ENCODE results near the gene ZDHHC7.

ZDHHC7 gene

DNA sequence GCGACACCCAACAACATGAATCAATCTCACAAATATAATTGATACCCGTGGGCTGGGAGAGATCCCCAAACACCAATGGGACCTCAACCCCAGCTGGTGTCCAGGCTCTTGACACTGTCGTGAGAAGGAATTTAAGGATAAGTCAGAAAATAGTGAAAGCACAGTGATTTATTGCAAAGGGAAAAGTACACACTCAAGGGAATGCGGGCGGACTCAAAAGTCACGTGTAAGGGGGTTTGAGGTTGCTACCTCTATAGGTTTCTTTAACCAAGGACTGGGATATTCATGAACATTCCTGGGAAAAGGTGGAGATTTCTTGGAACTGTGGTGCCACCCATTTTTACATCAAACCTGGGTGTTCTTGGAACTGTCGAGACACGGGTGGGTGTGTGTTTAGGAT is 6.3 kb upstream of the ZDHHC7 start:
- DNase-seq: no peak

DNA sequence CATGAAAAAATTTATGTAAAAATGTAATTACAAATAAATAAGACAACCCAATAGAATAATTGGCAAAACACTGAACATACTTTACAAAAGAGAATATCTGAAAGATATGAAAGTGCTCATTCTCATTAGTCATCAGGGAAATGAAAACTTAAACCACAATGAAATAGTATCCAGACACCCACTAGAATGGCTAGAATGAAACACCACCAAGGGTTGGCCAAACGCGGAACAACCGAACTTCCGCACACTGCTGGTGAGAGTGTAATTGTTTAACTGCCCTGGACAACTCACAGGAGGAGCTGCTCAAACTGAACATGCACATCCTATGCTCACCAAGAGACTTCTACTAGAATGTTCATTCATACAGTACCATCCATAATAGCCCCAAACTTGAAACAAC is 5.8 kb upstream of the ZDHHC7 start:
- DNase-seq: no peak

DNA sequence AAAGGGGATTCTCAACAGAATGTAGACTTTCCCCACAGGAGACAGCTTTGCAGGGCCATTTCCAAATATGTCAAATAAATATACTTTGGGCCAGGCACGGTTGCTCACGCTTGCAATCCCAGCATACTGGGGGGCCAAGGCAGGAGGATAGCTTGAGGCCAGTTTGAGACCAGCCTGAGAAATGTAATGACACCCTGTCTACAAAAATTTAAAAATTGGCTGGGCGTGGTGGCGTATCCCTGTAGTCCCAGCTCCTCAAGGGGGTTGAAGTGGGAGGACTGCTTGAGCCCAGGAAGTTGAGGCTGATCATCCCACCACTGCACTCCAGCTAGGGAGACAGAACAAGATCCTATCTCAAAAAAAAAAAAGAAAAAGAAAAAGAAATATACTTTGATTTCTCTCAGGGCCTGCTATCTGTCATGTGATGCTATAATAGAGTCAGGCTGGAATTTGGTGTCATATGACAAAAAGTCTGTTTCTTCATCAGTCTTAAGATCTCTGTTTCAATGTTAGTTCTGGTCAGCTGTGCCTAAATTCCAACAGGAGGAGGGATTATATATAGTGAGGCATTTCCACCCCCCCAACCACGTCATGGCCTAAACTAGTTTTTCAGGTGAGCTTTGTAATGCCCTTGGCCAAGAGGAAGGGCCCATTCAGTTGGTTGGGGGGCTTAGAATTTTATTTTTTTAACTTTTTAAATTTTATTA is 4.3 kb upstream of the ZDHHC7 start:
- DNase-seq: no peak

DNA sequence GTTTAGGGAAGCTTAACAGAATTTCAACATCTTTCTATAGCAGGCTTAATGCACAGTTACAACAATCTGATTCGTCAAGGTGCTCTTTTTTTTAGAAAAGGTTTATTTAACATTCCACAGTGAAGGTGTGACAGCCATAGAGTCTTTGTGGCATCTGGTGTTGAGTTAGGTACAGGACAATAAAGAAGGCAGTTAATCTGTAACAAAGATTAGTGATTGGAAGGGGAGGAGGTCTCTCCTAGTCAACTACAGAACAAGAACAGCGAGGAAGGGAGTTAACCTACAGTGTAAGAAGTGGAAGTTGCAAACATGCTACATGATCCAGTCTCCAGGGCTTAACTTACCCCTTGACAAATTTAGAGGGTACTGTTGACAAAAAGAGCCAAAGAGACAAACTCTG is 3.0 kb upstream of the ZDHHC7 start:
- DNase-seq: no peak

DNA sequence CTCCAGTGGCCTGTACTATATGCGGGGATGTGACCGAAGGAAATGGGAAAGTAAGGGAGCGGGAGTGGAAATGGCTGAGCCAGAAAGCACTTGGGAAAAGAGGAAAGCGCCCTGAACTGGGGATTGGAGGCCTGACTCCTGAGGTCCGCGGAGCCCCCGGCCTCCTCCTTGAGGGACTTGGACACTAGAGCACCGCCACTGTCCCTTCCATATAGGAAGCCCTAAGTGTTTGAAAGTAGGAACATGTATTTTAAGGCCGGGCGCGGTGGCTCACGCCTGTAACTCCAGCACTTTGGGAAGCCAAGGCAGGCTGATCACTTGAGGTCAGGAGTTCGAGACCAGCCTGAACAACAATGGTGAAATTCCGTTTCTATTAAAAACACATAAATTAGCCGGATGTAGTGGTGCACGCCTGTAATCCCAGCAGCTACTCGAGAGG is 530 bp upstream of the ZDHHC7 start:
- DNase-seq: no peak

DNA sequence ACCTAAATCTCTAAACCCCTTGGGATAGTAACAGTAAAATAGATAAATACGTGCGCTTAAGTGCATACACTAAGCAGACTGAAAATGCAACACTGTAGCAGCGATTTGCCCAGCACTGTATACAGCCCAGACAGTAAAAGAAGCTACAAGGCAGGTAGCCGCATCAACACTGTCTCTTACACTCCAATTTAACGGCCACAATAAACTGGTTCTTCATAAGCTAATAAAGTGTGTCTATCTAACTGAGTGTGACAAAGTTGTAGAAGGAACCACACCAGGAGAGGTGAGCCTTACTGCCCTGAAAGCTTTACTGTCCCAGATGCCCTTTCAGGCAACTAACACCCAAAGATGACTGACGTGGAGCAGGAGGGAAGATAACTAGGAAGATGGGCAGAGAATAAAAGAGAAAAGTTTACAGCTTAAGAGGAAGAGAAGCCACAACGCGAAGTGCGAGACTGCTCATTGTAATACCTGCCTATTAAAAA is 847 bp downstream of the ZDHHC7 start:
- DNase-seq: no peak

DNA sequence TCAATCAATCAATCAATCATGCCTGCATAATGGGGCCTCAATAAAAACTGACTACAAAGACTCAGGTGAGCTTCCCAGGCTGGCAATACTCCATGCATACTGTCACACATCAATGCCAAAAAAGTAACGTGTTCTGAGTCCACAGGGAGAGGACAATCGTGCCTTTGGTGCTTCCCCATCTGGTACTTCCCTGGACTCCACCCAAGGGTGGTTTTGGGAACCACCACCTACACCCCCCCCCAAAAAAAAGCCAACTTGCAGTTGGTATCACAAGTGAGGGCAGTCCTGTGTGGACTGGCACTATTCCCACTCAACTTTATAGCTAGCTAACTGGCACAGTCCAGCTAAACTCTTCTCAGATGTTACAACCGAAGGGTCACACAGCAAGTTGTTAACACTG is 3.1 kb downstream of the ZDHHC7 start:
- no peak for DNase-seq

DNA sequence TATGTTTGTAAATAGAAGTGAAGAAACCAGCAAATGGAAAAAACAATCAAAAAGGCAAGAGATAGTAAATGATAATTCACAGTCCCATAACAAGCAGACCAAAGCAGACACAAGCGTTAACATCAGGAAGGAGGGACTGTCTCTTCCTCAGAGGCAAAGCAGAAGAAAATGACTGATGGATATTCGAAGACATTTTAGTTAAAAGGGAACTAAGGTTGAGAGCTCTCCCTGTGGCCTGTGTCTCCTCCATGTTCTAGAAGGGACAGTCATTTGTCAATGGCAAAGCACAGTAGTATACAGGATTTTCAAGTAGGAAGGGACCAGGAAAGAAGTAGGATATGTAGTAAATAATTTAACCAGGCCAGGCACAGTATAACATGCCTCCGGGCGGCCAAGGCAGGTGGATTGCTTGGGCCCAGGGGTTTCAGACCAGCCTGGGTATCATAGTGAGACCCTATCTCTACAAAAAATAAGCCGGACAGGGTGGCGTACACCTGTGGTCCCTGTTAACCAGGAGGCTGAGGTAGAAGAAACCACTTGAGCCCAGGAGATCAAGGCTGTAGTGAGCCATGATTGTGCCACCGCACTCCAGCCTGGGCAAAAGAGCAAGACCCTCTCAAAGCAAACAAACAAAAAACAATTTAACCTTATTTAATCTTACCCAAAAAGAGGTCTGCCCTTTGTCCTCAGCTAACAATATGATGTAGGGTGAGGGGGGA is 3.7 kb downstream of the ZDHHC7 start:
- no peak for DNase-seq

DNA sequence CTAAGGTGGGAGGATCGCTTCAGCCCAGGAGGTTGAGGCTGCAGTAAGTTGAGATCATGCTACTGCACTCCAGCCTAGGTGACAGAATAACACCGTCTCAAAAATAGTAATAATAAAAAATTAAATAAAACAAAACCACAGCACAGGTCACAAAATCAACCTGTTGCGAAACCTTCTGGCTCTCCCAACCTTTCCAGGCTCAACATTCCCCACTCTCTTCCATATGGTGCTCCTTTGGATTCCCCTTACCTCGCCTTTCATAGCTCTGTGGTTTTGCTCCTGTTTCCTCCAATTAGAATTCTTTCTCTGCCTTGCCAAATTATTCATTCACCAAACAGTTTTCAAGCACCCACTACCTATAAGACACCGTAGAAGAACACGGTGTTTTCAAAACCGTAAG is 4.7 kb downstream of the ZDHHC7 start:
- no peak for DNase-seq

DNA sequence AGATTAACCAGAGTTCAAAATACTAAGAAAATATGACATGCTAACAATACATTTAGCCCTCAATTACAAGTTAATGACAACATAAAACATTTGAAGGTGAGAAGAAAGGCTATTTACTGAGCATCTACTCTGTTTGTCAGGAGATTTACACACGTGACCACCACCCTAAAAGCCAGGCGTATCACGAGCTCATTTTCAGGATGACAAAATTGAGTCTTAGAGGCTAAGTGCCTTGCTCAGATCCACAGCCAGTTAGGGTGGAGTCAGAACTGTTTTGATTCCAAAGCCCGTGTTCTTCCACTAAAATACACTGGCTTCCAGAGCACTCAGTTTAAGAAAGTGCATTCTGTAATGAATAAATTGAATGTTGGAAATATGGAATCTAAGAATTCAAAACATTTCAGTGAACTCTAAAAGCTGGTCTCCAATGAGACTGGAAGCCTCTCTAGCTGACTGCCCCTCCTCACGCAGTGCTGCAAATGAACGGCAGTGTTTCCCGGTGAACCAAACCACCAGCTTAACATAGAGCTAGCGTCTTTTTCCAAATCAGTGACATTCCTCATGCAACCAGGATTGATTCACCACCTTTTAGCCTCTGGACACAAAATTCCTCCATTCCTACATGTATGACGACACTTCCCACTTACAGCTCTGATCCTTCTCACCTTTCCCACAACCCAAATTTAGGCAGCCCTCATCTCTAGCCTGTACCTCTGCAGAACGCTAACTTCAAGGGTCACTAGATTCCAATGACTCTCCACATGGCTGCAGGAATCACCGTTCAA is 5.9 kb downstream of the ZDHHC7 start:
- no peak for DNase-seq

DNA sequence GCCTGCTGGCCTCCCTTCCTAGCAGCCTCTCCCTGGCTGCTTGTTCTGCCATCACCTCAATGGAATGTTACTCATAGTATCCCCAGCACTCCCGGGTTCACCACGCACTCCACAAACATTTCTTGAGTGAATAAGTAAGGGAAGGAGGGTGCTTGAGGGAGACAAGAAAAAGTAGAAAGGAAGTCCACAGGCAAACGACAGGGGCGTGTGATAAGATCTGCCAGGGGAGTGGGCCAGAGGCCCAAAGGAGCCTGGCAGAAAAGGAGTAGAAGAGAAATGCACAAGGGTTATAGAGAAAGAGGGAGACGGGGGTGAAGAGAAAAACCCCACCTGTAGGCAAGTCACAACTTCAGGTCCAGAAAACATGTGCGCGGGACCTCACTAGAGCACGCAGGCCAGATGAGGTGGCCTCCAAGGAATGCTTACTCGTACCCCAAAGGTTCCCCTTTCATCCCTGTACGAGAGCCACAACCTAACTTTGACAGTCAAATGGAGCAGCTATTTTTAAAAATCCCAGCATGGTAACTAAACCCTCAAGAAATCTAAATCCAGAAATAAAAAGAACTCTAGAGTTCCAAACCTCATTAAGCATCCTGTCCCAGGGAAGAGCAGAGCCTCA is 6.6 kb downstream of the ZDHHC7 start:
- DNase-seq: no peak

DNA sequence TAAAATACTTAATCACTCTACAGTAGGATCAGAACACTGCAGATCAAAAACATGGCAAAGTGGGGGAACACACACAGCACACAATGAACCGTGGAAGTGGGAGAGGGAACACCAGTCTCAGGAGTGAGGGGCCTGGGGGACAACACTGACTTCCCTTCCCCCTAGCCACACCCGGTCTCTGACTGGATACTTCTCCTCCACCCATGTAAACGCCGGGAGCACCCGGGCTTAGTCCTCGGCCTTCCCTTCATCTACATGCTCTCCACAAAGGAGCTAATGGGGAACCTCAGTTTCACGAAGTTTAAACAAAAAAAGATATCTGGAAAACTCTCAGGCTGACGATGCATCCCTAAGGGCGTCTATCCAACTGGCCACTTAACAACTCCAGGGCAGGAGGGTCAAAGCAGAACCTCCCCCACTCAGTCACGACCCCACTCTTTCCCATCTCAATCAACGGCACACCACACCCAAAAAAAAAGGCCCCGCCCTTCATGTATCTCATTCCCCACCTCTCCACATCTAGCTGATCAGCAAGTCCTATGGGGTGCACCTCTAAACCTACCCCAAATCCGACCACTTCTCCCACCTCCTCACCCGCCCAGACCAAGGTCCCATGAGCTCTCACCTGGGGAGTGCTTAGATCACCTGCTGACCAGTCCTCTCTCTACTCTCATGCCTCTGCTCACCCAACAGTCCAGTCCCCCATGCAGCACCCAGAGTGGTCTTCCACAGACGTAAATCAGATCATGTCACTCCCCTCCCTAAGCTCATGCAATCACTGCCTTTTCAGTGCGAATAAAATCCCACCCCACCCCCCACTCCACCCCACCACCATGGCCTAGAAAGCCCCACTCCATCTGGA is 7.4 kb downstream of the ZDHHC7 start:
- DNase-seq: no peak

DNA sequence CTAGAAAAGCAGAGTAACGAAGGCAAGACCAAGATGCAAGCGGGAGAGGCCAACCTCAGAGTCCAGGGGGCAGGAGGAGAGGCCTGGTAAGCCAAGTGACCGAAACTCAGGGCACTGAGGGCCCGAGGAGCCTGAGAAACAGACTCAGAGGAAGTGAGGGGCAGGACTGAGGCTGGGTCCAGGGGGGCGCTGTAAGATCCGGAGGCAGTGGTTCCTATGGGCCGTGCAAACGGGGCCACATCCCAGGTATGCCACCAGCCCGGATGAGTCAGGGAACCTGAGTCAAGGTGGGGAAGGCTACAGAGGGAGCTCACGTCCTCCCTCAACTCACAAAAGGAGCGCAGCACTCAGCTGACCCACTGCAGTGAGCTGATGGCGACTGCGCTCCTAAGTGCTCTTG is 8.3 kb downstream of the ZDHHC7 start:
- no peak for DNase-seq

DNA sequence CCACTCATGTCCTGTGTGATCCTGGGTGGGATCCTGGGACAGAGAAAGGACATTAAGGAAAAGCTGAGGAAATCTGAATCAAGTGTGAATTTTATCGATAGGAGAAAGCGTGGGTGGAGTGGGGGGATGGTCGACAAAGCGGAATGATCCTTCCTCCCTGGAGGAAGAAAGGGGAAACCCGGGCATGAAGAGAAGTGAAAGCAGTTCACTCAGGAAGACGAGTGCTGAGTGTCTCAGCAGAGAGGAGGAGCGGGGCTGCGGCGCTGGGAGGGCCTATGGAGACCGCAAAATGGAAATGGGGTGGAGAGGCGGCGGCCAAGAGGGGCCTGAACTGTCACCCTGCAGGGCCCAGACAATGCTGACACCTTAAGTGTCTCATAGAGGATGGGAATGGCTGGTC is 8.7 kb downstream of the ZDHHC7 start:
- DNase-seq: no peak

DNA sequence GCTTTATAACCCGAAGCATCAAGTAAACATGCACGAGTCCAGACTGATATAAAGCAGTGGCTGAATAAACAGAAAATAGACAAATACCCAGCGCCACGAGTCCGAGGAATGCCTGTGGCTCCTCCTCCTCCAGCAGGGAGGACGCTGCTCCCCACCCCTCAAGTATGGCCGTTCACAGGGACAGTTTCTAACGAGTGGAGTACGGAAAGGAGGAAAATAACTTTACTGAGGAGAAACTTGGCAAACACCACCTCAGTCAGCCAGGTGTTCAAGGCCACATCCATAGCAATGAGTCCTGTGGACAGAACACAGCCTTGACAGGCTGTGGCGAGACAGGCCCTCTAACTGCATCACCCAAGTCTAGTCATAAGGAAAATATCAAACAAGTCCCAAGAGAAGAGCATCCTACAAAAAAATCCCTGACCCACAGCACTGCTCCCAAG is 9.2 kb downstream of the ZDHHC7 start:
- DNase-seq: no peak

DNA sequence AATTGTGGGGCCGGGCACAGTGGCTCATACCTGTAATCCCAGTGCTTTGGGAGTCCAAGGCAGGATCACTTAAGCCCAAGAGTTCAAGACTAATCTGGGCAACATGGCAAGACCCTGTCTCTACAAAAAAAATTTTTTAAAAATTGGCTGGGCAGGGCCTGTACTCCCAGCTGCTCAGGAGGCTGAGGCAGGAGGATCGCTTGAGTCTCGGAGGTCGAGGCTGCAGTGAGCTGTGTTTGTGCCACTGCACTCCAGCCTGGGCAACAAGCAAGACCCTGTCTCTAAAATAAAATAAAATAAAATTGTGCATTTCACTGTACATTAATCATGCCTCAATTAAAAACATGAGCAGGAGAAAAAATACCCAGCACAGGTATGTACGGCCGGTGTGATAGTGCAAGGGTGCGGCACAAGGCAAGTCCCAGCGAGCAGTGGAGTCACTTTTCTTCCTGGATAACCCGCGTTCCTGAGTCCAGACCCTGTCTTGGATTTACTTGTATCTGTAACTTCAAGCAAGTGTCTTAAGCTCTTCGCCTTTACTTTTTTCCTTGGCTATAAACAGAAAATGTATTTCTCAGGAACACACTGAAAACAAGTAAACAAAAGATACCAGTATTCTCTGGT is 11.4 kb downstream of the ZDHHC7 start:
- DNase-seq: no peak

DNA sequence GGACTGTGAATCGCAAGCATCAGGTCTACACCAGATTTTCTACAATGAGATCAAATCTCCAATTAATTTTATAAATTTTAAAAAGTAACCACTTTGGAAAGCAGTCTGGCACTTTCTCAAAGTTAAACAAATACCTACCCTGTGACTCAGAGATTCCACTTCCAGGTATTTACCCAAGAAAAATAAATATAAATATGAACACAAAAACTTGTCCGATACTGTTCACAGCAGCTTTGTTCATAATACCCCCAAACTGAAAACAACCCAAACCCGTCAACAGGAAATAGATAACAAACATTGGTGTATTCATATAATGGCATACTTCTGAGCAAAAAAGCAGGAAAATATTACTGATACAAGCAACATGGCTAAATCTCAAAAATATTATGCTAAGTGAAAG is 12.1 kb downstream of the ZDHHC7 start:
- DNase-seq: no peak

DNA sequence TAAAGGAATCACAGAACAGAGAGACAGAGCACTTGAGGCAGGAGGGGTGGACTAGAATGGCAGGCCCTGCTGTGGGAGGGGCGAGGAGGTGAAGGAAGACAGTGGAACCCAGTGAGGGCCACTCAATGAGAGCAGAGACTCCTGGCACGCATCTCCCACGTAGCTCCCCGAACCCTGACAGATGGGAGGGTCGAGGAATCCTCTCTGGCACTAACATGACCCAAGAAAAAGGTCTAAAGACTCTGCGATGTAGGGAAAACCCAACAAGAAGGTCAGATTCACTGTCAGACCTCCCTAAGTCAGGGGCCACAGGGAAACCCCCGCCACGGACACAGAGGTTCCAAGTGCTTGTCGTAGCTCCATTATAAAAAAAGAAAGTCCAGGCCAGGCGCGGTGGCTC is 15.0 kb downstream of the ZDHHC7 start:
- no peak for DNase-seq

DNA sequence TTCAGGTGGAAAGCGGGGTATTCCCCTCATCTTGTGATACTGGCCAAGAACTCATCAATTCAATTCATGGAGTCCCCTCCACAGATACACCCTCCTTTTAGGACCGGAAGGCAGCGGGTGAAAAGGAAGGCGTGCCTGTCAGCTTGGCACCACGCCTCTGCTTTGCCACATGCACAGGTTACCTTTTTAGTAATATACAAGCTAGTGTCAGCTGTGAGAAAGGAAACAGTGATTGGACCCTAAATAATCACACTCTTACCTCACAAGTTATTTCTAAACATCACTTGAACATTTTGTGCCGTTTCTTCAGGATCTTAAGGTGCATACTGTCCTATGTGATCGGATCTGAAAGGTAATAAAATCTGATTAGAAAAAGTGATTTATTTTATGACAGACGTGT is 15.7 kb downstream of the ZDHHC7 start:
- peak; percentile 31 for DNase-seq

DNA sequence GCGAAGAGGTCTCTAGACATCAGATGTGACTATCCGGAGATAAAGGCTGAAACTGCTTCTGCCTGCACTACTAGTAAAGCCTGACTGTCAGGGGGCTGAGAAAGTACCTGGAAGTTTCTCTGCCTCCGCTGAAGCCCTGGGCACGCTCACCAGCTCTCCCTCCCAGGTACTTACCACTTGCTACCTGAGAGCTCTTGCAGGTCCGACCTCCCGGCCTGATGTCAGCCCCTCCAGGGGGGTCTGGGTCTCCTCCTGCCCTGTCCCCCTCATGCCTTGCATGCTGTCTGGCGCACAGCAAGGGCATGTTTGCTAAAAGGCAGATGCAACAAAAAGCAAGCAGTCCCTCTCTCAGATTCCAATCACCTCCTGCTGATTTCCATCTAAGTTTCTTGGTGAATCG is 17.4 kb downstream of the ZDHHC7 start:
- DNase-seq: no peak

DNA sequence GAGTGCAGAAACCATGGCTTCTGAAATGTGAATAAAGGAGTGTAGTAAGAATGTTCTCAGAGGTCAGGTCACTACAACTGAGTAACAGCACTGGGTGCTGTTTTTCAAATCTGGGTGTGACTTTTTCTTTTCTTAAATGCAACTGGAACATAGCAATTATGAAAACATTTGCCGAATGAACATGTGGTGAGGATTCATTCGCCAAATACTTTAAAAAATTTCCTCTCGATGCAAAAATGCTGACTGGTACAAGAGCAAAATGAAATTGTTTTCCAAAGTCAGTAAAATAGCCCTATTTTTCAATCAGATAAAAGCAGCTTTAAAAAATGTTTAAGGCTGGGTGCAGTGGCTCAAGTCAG is 18.6 kb downstream of the ZDHHC7 start:
- DNase-seq: no peak

DNA sequence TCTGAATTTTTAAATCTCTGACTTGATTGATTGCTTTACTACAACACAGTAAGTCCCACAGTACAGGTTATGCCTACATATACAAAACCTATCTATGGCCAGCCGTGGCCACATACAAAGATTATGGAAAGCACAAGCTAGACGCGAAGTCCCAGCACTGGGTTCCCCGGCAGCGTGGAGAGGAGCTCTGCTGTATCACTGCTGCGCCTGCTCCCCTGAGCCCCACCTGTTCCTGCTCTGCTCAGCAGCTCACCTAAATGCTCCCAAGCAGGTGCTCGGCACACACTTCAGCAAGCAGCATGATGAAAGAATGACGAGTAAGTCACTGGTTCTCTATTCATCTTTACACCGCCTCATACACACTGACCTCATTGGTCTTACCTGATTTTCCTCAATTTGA is 20.6 kb downstream of the ZDHHC7 start:
- no peak for DNase-seq
